CD14-positive monocyte (primary cell): ENCODE data around the gene TMEM144. TPM values are rescaled to one million over a fixed set of nuclear protein-coding genes. Genes with fewer than 3 reads are reported as not detected.

Source experiments
- DNase-seq, 3 donors: peaks; one replicate each; pipeline ENCODE4 v3.0.0-alpha.2; 2011 to 2022
- H2AFZ ChIP-seq: 2 replicates; pipeline ENCODE4 v1.6.0; 2012; ENCODE audit warnings: mild to moderate bottlenecking, low read depth, low read length, inconsistent platforms; ENCODE audit not compliant: insufficient read depth, poor library complexity, severe bottlenecking
- H3K27ac ChIP-seq, 2 donors: 1 replicate in 1 of 2; 2 replicates in 1 of 2; pipeline ENCODE4 v1.5.1; 2012 to 2013; ENCODE audit warnings: low read length in 2 of 2, control low read depth in 1 of 2, inconsistent platforms in 1 of 2, low read depth in 1 of 2, mild to moderate bottlenecking in 1 of 2
- H3K27me3 ChIP-seq, 2 donors: one replicate each; pipeline versions ENCODE4 v1.6.0 to v1.6.1; 2011 to 2013; ENCODE audit warnings: low read length in 2 of 2; ENCODE audit not compliant: control insufficient read depth in 2 of 2, insufficient read depth in 2 of 2
- H3K36me3 ChIP-seq, 2 donors: replicated peaks in 1 of 2; 1 replicate in 1 of 2; 2 replicates in 1 of 2; pipeline versions ENCODE4 v1.5.1 to v1.6.1; 2012 to 2013; ENCODE audit warnings: low read length in 2 of 2, control low read depth in 1 of 2, inconsistent platforms in 1 of 2, mild to moderate bottlenecking in 1 of 2; ENCODE audit not compliant: insufficient read depth in 2 of 2, control insufficient read depth in 1 of 2
- H3K4me1 ChIP-seq, 2 donors: 1 replicate in 1 of 2; 2 replicates in 1 of 2; pipeline versions ENCODE4 v1.5.1 to v1.6.1; 2012 to 2013; ENCODE audit warnings: low read length in 2 of 2, control low read depth in 1 of 2, inconsistent platforms in 1 of 2, mild to moderate bottlenecking in 1 of 2, moderate library complexity in 1 of 2; ENCODE audit not compliant: insufficient read depth in 2 of 2, control insufficient read depth in 1 of 2
- H3K4me2 ChIP-seq: replicated peaks from 2 replicates; pipeline ENCODE3; 2012; ENCODE audit warnings: low read length, moderate library complexity, mild to moderate bottlenecking; ENCODE audit not compliant: poor library complexity, severe bottlenecking; ENCODE audit errors: extremely low read depth
- H3K4me3 ChIP-seq, 3 experiments: fragments of 200-600 bp in 1 of 3; sonication (generic) in 1 of 3; replicated peaks in 1 of 3; 1 replicate in 2 of 3; 2 replicates in 1 of 3; pipeline ENCODE4 v1.5.1; 2011 to 2013; ENCODE audit warnings: low read length in 3 of 3, mild to moderate bottlenecking in 3 of 3, control low read depth in 2 of 3, low read depth in 2 of 3, inconsistent platforms in 1 of 3, moderate library complexity in 1 of 3
- H3K79me2 ChIP-seq: 2 replicates; pipeline ENCODE4 v1.6.0; 2012; ENCODE audit warnings: mild to moderate bottlenecking, control low read depth, inconsistent platforms, low read length, moderate library complexity; ENCODE audit not compliant: insufficient read depth
- H3K9ac ChIP-seq: 2 replicates; pipeline ENCODE4 v1.6.0; 2017; ENCODE audit warnings: low read length, mild to moderate bottlenecking; ENCODE audit not compliant: insufficient read depth, poor library complexity, severe bottlenecking
- H3K9me3 ChIP-seq, 2 donors: replicated peaks in 1 of 2; 1 replicate in 1 of 2; 2 replicates in 1 of 2; pipeline versions ENCODE4 v1.5.1 to v1.6.1; 2012 to 2013; ENCODE audit warnings: low read length in 2 of 2, control low read depth in 1 of 2; ENCODE audit not compliant: control insufficient read depth in 1 of 2, insufficient read depth in 1 of 2
- H4K20me1 ChIP-seq: 2 replicates; pipeline ENCODE4 v1.6.0; 2012; ENCODE audit warnings: mild to moderate bottlenecking, low read length, control low read depth, moderate library complexity; ENCODE audit not compliant: insufficient read depth
- H3K27ac Mint-ChIP-seq, 7 donors: one replicate each; pipeline ENCODE4 v1.8.0; 2020; ENCODE audit warnings: mild to moderate bottlenecking in 7 of 7, mixed read lengths in 7 of 7, moderate library complexity in 6 of 7, inconsistent platforms in 2 of 7
- H3K27me3 Mint-ChIP-seq, 3 donors: one replicate each; pipeline ENCODE4 v1.8.0; 2021 to 2022; ENCODE audit warnings: low read depth in 3 of 3, mild to moderate bottlenecking in 3 of 3, mixed read lengths in 3 of 3, moderate library complexity in 3 of 3, inconsistent platforms in 1 of 3
- H3K36me3 Mint-ChIP-seq, 2 donors: one replicate each; pipeline ENCODE4 v1.8.0; 2020; ENCODE audit warnings: mixed read lengths in 2 of 2, inconsistent platforms in 1 of 2, mild to moderate bottlenecking in 1 of 2
- H3K4me1 Mint-ChIP-seq: one replicate; pipeline ENCODE4 v1.8.0; 2020; ENCODE audit warnings: mild to moderate bottlenecking, mixed read lengths
- H3K4me3 Mint-ChIP-seq, 2 donors: one replicate each; pipeline ENCODE4 v1.8.0; 2020; ENCODE audit warnings: mild to moderate bottlenecking in 2 of 2, mixed read lengths in 2 of 2, moderate library complexity in 1 of 2
- H3K9me3 Mint-ChIP-seq, 7 donors: one replicate each; pipeline ENCODE4 v1.8.0; 2020 to 2022; ENCODE audit warnings: mixed read lengths in 7 of 7, mild to moderate bottlenecking in 6 of 7, moderate library complexity in 6 of 7, inconsistent platforms in 2 of 7
- CTCF ChIP-seq: fragments of 200-600 bp; IDR thresholded peaks from one replicate; pipeline ENCODE4 v1.8.0; 2022; ENCODE audit warnings: antibody characterized with exemption, mild to moderate bottlenecking
- WGBS: methylation state at CpG from one replicate; pipeline ENCODE4 v1.1.5; 2013; ENCODE audit warnings: missing lambda C conversion rate; ENCODE audit not compliant: insufficient coverage; 5-methylcytosine and 5-hydroxymethylcytosine counted together
- intact Hi-C, 2 donors: fragments of 100-400 bp; cut with micrococcal nuclease; formaldehyde crosslinking; loops; one replicate each; pipeline versions ENCODE4 v1.15.0 to v1.15.1; 2023
- polyA plus RNA-seq, 3 donors: library from polyadenylated mRNA; depleted of rRNA in 1 of 3; unstranded in 2 of 3; stranded (reverse) in 1 of 3; fragments of 300-500 nt in 2 of 3; fragments of >200 nt in 1 of 3; fragmentation: Illumina TruSeq in 2 of 3; gene quantifications; 1 replicate in 2 of 3; 2 replicates in 1 of 3; pipeline ENCODE4 v1.2.3, GENCODE V29; 2012 to 2021

The TMEM144 gene
- polyA plus RNA-seq, 3 donors = 1.0 to 27.9 (median 1.5) TPM

- H3K4me1 Mint-ChIP-seq = no peaks in the 10 kb centered on the region
- no peaks in the 10 kb centered on the region for H4K20me1 ChIP-seq
- no peak overlapping the region for H3K27ac ChIP-seq
- no peak overlapping the region for H2AFZ ChIP-seq
- no peaks in the 10 kb centered on the region for H3K27me3 ChIP-seq
- H3K4me3 ChIP-seq = no peak overlapping the region
- TF ChIP-seq CTCF = no peak
- H3K27ac Mint-ChIP-seq = no peak overlapping the region
- intact Hi-C loops = no loop called here
- H3K4me3 Mint-ChIP-seq = no peak overlapping the region
- no peaks in the 10 kb centered on the region for H3K36me3 Mint-ChIP-seq
- WGBS = 95% methylated on average over 10 of the region's 11 CpGs
- DNase-seq = no peak
- H3K36me3 ChIP-seq = no peaks in the 10 kb centered on the region
- H3K9me3 ChIP-seq = peaks cover 16 to 21% of the 10 kb centered on the region in 2 donors
- H3K79me2 ChIP-seq = no peaks in the 10 kb centered on the region
- peaks cover 13 to 23% (median 20%) of the 10 kb centered on the region in 7 donors for H3K9me3 Mint-ChIP-seq
- H3K4me2 ChIP-seq = no peak overlapping the region
- H3K9ac ChIP-seq = no peak overlapping the region
- peaks cover 0 to 4% (median 3%) of the 10 kb centered on the region in 3 donors for H3K27me3 Mint-ChIP-seq
- H3K4me1 ChIP-seq = no peaks in the 10 kb centered on the region
Observed at GRCh38 chr4:158291334-158292055, 81.2 kb downstream of the TMEM144 start.

GRCh38 chr4:158292156-158292555, 81.9 kb downstream of the TMEM144 start:
- Mint-ChIP-seq H3K27ac (peak overlapping the region in 2 of 7 donors; percentile 24 to 83), H3K9me3 (peaks cover 13 to 23% (median 20%) of the 10 kb centered on the region in 7 donors), H3K36me3 (no peaks in the 10 kb centered on the region), H3K4me3 (no peak overlapping the region), H3K27me3 (peaks cover 0 to 4% (median 3%) of the 10 kb centered on the region in 3 donors), H3K4me1 (no peaks in the 10 kb centered on the region)
- peaks cover 16 to 21% of the 10 kb centered on the region in 2 donors for H3K9me3 ChIP-seq
- no peak overlapping the region for H2AFZ ChIP-seq
- H3K4me2 ChIP-seq = no peak overlapping the region
- intact Hi-C loops = no loop called here
- DNase-seq = no peak
- no peak for TF ChIP-seq CTCF
- no peaks in the 10 kb centered on the region for H3K36me3 ChIP-seq
- H4K20me1 ChIP-seq = no peaks in the 10 kb centered on the region
- no peaks in the 10 kb centered on the region for H3K4me1 ChIP-seq
- H3K4me3 ChIP-seq = no peak overlapping the region
- H3K27ac ChIP-seq = no peak overlapping the region
- H3K27me3 ChIP-seq = no peaks in the 10 kb centered on the region
- WGBS = 100% methylated on average over 1 of the region's 3 CpGs
- H3K9ac ChIP-seq = no peak overlapping the region
- H3K79me2 ChIP-seq = no peaks in the 10 kb centered on the region
